Spleen (tissue), 11 donors: ENCODE measurements around the gene NOP16. TPM values are rescaled to one million over a fixed set of nuclear protein-coding genes. Genes with fewer than 3 reads are reported as not detected.

Experiments used
- DNase-seq: peaks from one replicate; pipeline ENCODE4 v3.0.0-alpha.2; 2020
- H3K27ac ChIP-seq, 8 donors: fragments of 200-600 bp; sonication (generic) in 7 of 8; 1 replicate in 4 of 8; 2 replicates in 4 of 8; pipeline versions ENCODE4 v1.5.0 to v1.8.0; 2016 to 2021; ENCODE audit warnings: inconsistent platforms in 4 of 8, mild to moderate bottlenecking in 4 of 8, moderate library complexity in 1 of 8
- H3K27me3 ChIP-seq, 7 donors: fragments of 200-600 bp; sonication (generic) in 6 of 7; replicated peaks in 1 of 7; 1 replicate in 4 of 7; 2 replicates in 3 of 7; pipeline versions ENCODE4 v1.5.0 to v1.8.0; 2016 to 2021; ENCODE audit warnings: inconsistent platforms in 3 of 7, mild to moderate bottlenecking in 1 of 7
- H3K36me3 ChIP-seq, 6 donors: fragments of 200-600 bp; sonication (generic) in 5 of 6; 1 replicate in 4 of 6; 2 replicates in 2 of 6; pipeline versions ENCODE4 v1.5.0 to v1.8.0; 2016 to 2021; ENCODE audit warnings: inconsistent platforms in 2 of 6
- H3K4me1 ChIP-seq, 6 donors: fragments of 200-600 bp; sonication (generic) in 5 of 6; 1 replicate in 3 of 6; 2 replicates in 3 of 6; pipeline versions ENCODE4 v1.5.0 to v1.8.0; 2016 to 2021; ENCODE audit warnings: inconsistent platforms in 3 of 6
- H3K4me3 ChIP-seq, 8 donors: fragments of 200-600 bp; sonication (generic) in 7 of 8; 1 replicate in 4 of 8; 2 replicates in 4 of 8; pipeline versions ENCODE4 v1.5.0 to v1.8.0; 2016 to 2021; ENCODE audit warnings: inconsistent platforms in 4 of 8, mild to moderate bottlenecking in 4 of 8, moderate library complexity in 2 of 8
- H3K9me3 ChIP-seq, 8 donors: fragments of 200-600 bp; sonication (generic) in 7 of 8; 1 replicate in 4 of 8; 2 replicates in 4 of 8; pipeline versions ENCODE4 v1.5.0 to v1.8.0; 2016 to 2021; ENCODE audit warnings: inconsistent platforms in 4 of 8
- CTCF ChIP-seq, 11 experiments: fragments of 200-600 bp in 7 of 11; fragments of 450-650 bp in 4 of 11; sonication (generic) in 4 of 11; IDR thresholded peaks in 8 of 11; conservative IDR thresholded peaks in 3 of 11; 1 replicate in 7 of 11; 2 replicates in 4 of 11; pipeline versions ENCODE4 v1.4.0 to v1.8.0; 2016 to 2021; ENCODE audit warnings: antibody characterized with exemption in 11 of 11, inconsistent platforms in 4 of 11, mild to moderate bottlenecking in 1 of 11
- POLR2A ChIP-seq, 3 donors: fragments of 450-650 bp; IDR thresholded peaks; one replicate each; pipeline ENCODE4 v1.5.1; 2017; ENCODE audit warnings: antibody characterized with exemption in 3 of 3, mild to moderate bottlenecking in 1 of 3
- POLR2AphosphoS5 ChIP-seq, 3 donors: sonication (generic); formaldehyde crosslinking; IDR thresholded peaks; one replicate each; pipeline ENCODE4 v1.5.1; 2017; ENCODE audit warnings: antibody characterized with exemption in 3 of 3
- WGBS, 5 donors: extraction: QIAGEN DNeasy Blood & Tissue Kit in 3 of 5; methylation state at CpG; one replicate each; pipeline versions ENCODE4 v1.1.5 to v1.1.7; 2013 to 2018; 5-methylcytosine and 5-hydroxymethylcytosine counted together
- intact Hi-C: fragments of 100-400 bp; cut with DNase I; formaldehyde crosslinking; loops from one replicate; pipeline ENCODE4 v1.15.0; 2023; ENCODE audit warnings: low total_unique reads
- polyA plus RNA-seq, 3 donors: library from polyadenylated mRNA; stranded (reverse); fragments of 200-250 nt; gene quantifications; one replicate each; pipeline ENCODE4 v1.2.1, GENCODE V29; 2013
- total RNA-seq, 7 donors: library from RNA; depleted of rRNA in 3 of 7; stranded (reverse); fragments of >200 nt in 3 of 7; fragmentation: NEBNext Ultra II Directional in 4 of 7; extraction: Animal tissue kit (Norgen Biotek cat#: 25700) in 4 of 7; gene quantifications; one replicate each; pipeline versions ENCODE4 v1.1.0 to v1.2.1, GENCODE V29; 2016 to 2021
- donor health status: healthy with polysubstance abuse.
- donor health status: DM: no; HTN: no; CAD: no; lungs with moderate emphysema.
- donor health status: DM: no; HTN: no; CAD: no.
- donor health status: Bipolar disorder and iron deficiency.
- donor health status: healthy.
- donor health status: DM: no; HTN: no; CAD: no.
- donor health status: DM: yes; HTN: yes; CAD: no.

NOP16 gene
- total and polyA plus RNA-seq, 10 donors, result 5.9 to 47.1 (median 15.1) TPM

- H3K4me3 ChIP-seq, result peak within 1 kb of the TSS; percentile 65 to 91 (median 86)
- WGBS, 5 donors, result 1 to 5% (median 3%) methylated on average over 36 to 107 of the region's 107 CpGs
- no peaks in the 10 kb centered on the region for H3K27me3 ChIP-seq
- H3K9me3 ChIP-seq, result no peaks in the 10 kb centered on the region
- H3K27ac ChIP-seq, result peak within 1 kb of the TSS; percentile 78 to 94 (median 88)
- peak in 2 of 3 donors; percentile 38 to 88 for TF ChIP-seq POLR2A (IDR thresholded peaks at IDR 0.05)
- peak in 10 of 11 experiments; percentile 11 to 94 (median 90) for TF ChIP-seq CTCF (IDR thresholded peaks at IDR 0.05 in 8 of 11, conservative IDR thresholded peaks at IDR 0.05 in 3 of 11)
- peak; percentile 88 to 92 (median 88) for TF ChIP-seq POLR2AphosphoS5 (IDR thresholded peaks at IDR 0.05)
- H3K4me1 ChIP-seq, result peaks cover 14 to 60% (median 41%) of the 10 kb centered on the region in 6 donors
- H3K36me3 ChIP-seq, result no peaks in the 10 kb centered on the region
- DNase-seq, result peak; percentile 99
- intact Hi-C loops, result loop anchor here (2.0 kb wide), 1 partner anchor 31 kb away; no protein-coding TSS in a partner anchor
These were observed 27.8 kb upstream of the NOP16 start, which contains the start of gene CLTB for GRCh38 chr5:176415952-176416924. CLTB (minus strand) TSS chr5:176416539; CDS start chr5:176416363, 176 bp downstream.

- Histone ChIP-seq H3K9me3 (no peaks in the 10 kb centered on the region), H3K4me3 (peak overlapping the region; percentile 65 to 91 (median 86)), H3K36me3 (peaks cover 0 to 6% (median 0%) of the 10 kb centered on the region in 6 donors), H3K27ac (peak overlapping the region; percentile 78 to 94 (median 88)), H3K4me1 (peaks cover 14 to 67% (median 43%) of the 10 kb centered on the region in 6 donors), H3K27me3 (no peaks in the 10 kb centered on the region)
- WGBS, 5 donors, result 68 to 83% (median 77%) methylated on average over 13 of the region's 13 CpGs
- TF ChIP-seq POLR2AphosphoS5 (IDR thresholded peaks at IDR 0.05) (no peak), CTCF (IDR thresholded peaks at IDR 0.05 in 8 of 11, conservative IDR thresholded peaks at IDR 0.05 in 3 of 11) (no peak), POLR2A (IDR thresholded peaks at IDR 0.05) (no peak)
- no peak for DNase-seq
- intact Hi-C loops, result no loop called here
These were observed 27.0 kb upstream of the NOP16 start for GRCh38 chr5:176415240-176415951.

- intact Hi-C loops, result no loop called here
- no peak for DNase-seq
- H3K4me3 ChIP-seq, result peak overlapping the region in 3 of 8 donors; percentile 65 to 91 (median 86)
- WGBS, 5 donors, result 66 to 77% (median 75%) methylated on average over 3 of the region's 3 CpGs
- TF ChIP-seq POLR2AphosphoS5 (IDR thresholded peaks at IDR 0.05) (no peak), POLR2A (IDR thresholded peaks at IDR 0.05) (no peak), CTCF (IDR thresholded peaks at IDR 0.05 in 8 of 11, conservative IDR thresholded peaks at IDR 0.05 in 3 of 11) (no peak)
- peaks cover 0 to 13% (median 5%) of the 10 kb centered on the region in 6 donors for H3K36me3 ChIP-seq
- H3K4me1 ChIP-seq, result peaks cover 14 to 67% (median 43%) of the 10 kb centered on the region in 6 donors
- no peaks in the 10 kb centered on the region for H3K27me3 ChIP-seq
- H3K27ac ChIP-seq, result peak overlapping the region in 2 of 8 donors; percentile 23 to 34
- no peaks in the 10 kb centered on the region for H3K9me3 ChIP-seq
These were observed 26.3 kb upstream of the NOP16 start for GRCh38 chr5:176414704-176415103.
